GM12874 (cell line): ENCODE results near the gene CTSS.

Experiments used
- TF ChIP-seq, protein P1 (sequence below): IDR thresholded peaks from 2 replicates; pipeline ENCODE4 v1.5.1; 2011; ENCODE audit warnings: low read depth, mild to moderate bottlenecking, control low read depth, low read length, moderate library complexity; ENCODE audit not compliant: insufficient read depth

The CTSS gene

DNA sequence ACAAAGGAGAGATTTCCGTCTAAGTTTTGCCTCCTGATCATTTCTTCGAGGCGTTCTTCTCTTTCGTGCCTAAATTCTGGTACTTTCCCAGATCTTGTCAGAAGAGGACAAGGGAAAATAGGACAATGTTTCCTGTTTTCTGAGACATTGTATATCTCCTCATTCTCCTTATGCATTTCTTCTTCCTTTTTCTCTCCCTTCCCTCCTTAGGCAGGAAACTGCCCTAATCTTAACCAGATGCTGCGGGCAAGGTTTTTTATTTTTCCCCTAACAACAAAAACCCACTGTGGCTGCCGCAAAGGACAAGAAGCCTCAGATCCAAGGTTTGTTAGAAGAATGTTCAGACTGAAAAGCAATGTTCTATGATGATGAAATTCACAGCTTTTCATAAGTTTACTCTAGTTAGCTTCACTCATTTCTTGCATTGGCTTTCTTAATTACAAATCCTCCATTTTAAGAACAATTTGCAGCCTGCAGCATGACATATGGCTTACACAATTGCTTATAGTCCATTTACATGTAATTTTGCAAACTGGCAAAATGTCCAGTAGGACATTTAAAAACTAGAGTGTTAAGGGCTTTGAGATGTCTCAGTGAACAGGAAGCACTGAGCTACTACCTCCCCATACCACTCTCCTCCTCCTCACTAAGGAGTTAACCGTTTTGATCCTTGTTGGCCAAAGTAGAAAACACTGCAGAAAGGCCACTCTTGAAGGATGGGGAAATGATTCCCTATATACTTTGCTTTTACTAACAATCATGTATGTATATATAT, 41.9 kb upstream of the CTSS start:
- TF ChIP-seq, protein P1, sequence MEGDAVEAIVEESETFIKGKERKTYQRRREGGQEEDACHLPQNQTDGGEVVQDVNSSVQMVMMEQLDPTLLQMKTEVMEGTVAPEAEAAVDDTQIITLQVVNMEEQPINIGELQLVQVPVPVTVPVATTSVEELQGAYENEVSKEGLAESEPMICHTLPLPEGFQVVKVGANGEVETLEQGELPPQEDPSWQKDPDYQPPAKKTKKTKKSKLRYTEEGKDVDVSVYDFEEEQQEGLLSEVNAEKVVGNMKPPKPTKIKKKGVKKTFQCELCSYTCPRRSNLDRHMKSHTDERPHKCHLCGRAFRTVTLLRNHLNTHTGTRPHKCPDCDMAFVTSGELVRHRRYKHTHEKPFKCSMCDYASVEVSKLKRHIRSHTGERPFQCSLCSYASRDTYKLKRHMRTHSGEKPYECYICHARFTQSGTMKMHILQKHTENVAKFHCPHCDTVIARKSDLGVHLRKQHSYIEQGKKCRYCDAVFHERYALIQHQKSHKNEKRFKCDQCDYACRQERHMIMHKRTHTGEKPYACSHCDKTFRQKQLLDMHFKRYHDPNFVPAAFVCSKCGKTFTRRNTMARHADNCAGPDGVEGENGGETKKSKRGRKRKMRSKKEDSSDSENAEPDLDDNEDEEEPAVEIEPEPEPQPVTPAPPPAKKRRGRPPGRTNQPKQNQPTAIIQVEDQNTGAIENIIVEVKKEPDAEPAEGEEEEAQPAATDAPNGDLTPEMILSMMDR = no peak

GRCh38 chr1:150805899-150806298, 40.3 kb upstream of the CTSS start:
- TF ChIP-seq, protein P1 = no peak

GRCh38 chr1:150804671-150805070, 39.1 kb upstream of the CTSS start:
- TF ChIP-seq, protein P1 = no peak

GRCh38 chr1:150799089-150799488, 33.5 kb upstream of the CTSS start:
- TF ChIP-seq, protein P1 = no peak

GRCh38 chr1:150798525-150798924, 32.9 kb upstream of the CTSS start:
- TF ChIP-seq, protein P1 = no peak

- TF ChIP-seq, protein P1 = no peak
These were observed 30.8 kb upstream of the CTSS start for GRCh38 chr1:150796374-150796773.

DNA sequence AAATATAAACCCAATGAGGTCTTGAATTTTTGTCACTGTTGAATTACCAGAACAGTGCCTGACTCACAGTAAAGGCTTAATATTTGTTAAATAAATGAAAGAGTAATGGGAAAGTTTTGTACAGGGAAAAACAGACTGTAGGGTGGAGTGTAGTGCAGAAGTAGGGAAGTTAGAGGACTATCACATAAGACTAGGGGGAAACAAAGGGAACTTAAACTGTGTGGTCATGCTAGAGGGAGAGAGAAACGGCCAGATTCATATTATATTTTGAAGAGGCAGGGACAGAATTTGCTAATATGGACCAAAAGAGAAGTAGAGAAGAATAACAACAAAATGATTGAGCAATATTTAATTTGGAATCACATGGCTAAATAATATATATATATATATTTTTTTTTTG, 27.6 kb upstream of the CTSS start:
- TF ChIP-seq, protein P1 = no peak
